ENCODE data around the gene TDRD10. TPM values are rescaled to one million over a fixed set of nuclear protein-coding genes. Genes with fewer than 3 reads are reported as not detected.
"Not testable (repeated sequence)": the region's sequence is repeated elsewhere in the genome, so short reads cannot be mapped to it uniquely, and the experiment has no call there.

Gene TDRD10
- total and polyA plus RNA-seq, 8 donors, result 0.13 to 4.7 (median 0.39) TPM

DNA sequence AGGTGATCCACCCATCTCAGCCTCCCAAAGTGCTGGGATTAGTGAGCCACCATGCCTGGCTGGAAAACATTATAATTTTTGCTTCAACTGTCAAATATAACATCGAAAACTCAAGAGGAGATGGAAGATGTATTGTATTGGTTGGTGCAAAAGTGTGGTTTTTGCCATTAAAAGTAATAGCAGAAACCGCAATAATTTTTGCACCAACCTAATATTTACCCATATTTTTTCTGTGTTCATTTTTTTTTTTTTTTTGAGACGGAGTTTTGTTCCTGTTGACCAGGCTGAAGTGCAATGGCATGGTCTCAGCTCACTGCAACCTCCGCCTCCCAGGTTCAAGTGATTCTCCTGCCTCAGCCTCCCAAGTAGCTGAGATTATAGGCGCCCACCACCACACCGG, 27.3 kb downstream of the TDRD10 start:
- no peak overlapping the region for H3K27ac ChIP-seq
- no peak for ATAC-seq
- intact Hi-C loops (cut with DNase I), result no loop called here

DNA sequence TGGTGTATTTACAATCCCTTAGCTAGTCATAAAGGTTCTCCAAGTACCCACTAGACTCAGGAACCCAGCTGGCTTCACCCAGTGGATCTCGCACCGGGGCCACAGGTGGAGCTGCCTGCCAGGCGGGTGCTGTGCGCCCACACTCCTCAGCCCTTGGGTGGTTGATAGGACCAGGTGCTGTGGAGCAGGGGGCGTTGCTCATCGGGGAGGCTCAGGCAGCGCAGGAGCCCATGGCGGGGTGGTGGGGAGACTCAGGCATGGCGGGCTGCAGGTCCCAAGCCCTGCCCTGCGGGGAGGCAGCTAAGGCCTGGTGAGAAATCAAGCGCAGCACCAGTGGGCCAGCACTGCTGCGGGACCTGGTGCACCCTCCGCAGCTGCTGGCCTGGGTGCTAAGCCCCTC, 29.9 kb downstream of the TDRD10 start:
- FAIRE-seq; ATAC-seq; H3K4me1 ChIP-seq; H3K4me3 ChIP-seq; H3K36me3 ChIP-seq; H3K27me3 ChIP-seq; H3K27ac ChIP-seq; intact Hi-C loops (cut with DNase I); H3K9me3 ChIP-seq: not testable (repeated sequence)
- 93 to 98% methylated on average over 9 to 13 of the region's 13 CpGs for WGBS, 2 donors
- DNase-seq, result peak in 1 of 6 donors; percentile 51

More for the DNA sequence above, 27.3 kb downstream of the TDRD10 start:
- H3K4me1 ChIP-seq, result no peaks in the 10 kb centered on the region
- no peaks in the 10 kb centered on the region for H3K36me3 ChIP-seq
- TF ChIP-seq, protein P1, sequence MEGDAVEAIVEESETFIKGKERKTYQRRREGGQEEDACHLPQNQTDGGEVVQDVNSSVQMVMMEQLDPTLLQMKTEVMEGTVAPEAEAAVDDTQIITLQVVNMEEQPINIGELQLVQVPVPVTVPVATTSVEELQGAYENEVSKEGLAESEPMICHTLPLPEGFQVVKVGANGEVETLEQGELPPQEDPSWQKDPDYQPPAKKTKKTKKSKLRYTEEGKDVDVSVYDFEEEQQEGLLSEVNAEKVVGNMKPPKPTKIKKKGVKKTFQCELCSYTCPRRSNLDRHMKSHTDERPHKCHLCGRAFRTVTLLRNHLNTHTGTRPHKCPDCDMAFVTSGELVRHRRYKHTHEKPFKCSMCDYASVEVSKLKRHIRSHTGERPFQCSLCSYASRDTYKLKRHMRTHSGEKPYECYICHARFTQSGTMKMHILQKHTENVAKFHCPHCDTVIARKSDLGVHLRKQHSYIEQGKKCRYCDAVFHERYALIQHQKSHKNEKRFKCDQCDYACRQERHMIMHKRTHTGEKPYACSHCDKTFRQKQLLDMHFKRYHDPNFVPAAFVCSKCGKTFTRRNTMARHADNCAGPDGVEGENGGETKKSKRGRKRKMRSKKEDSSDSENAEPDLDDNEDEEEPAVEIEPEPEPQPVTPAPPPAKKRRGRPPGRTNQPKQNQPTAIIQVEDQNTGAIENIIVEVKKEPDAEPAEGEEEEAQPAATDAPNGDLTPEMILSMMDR (IDR thresholded peaks at IDR 0.05), result no peak
- no peak overlapping the region for H3K4me3 ChIP-seq
- no peak for DNase-seq
- H3K9me3 ChIP-seq, result no peaks in the 10 kb centered on the region
- 77 to 82% methylated on average over 6 of the region's 6 CpGs for WGBS, 2 donors
- no peaks in the 10 kb centered on the region for H3K27me3 ChIP-seq
- FAIRE-seq, result no peak

DNA sequence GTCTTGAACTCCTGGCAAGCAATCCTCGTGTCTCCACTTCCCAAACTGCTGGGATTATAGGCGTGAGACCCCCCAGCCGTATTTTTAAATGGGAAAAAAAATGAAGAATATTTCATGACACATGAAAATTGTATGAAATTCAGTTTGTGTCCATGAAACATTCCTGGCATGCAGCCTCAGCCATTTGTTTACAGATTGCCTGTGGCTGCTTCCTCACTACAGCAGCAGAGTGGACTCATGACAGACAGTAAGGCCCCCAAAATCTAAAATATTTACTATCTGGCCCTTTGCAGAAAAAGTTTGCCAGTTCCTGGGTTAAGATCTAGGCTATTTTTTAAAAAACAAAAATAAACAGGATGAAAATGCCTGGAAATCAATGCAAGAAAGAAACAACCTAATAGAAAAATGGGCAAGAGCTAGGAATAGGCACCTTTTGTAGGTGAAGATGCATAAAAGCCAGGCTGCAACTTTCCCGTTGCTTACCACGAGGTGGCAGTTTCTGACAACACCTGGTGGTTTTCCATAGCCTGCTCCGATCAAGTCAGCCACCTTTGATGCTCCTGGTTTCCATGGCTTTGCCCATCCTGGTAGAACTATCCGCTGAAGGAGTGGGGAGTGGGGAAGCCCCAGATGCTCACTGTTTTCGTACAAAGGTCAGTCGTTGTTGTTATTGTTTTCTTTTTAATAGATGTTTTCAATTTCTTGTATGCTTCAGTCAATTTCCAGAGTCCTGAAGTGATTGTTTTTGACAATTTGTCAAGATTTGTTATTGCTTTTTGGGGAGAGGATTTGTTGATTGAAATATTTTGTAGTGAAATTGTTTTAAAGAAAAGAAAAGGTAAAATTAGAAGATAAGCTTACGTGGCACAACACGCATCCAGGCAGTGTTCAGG, 32.2 kb downstream of the TDRD10 start:
- H3K4me3 ChIP-seq, result no peak overlapping the region
- peak; percentile 83 to 95 (median 89) for ATAC-seq
- TF ChIP-seq, protein P1 (IDR thresholded peaks at IDR 0.05), result peak in 2 of 4 donors; percentile 23 to 45
- intact Hi-C loops (cut with DNase I), result no loop called here
- H3K36me3 ChIP-seq, result no peaks in the 10 kb centered on the region
- FAIRE-seq, result no peak
- H3K4me1 ChIP-seq, result no peaks in the 10 kb centered on the region
- no peaks in the 10 kb centered on the region for H3K27me3 ChIP-seq
- no peak overlapping the region for H3K27ac ChIP-seq
- no peaks in the 10 kb centered on the region for H3K9me3 ChIP-seq
- peak in 3 of 6 donors; percentile 28 to 73 (median 36) for DNase-seq
- WGBS, 2 donors, result 32 to 39% methylated on average over 11 of the region's 11 CpGs

DNA sequence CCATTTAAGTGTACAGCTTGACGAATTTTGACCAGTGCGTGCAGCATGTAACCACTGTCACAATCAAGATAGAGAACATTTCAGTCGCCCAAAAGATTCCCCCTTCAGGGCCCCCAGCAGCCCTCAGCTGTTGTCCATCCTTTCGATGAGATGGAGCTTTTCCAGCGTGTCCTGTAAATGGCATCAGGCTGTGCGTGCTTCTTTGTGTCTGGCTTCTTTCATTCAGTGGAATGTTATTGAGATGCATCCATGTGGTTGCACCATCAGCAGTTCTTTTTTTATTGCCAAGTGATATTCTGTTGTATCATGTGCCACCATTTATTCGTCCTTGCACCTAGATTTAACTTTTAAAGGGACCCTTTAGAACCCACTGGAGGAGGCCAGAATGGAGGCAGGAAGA, 34.6 kb downstream of the TDRD10 start:
- Histone ChIP-seq H3K4me3 (no peak overlapping the region), H3K27ac (no peak overlapping the region), H3K27me3 (no peaks in the 10 kb centered on the region), H3K4me1 (no peaks in the 10 kb centered on the region), H3K36me3 (no peaks in the 10 kb centered on the region), H3K9me3 (no peaks in the 10 kb centered on the region)
- ATAC-seq (no peak), DNase-seq (no peak), FAIRE-seq (no peak)
- WGBS, 2 donors, result 64 to 77% methylated on average over 7 of the region's 7 CpGs
- TF ChIP-seq, protein P1 (IDR thresholded peaks at IDR 0.05), result no peak
- intact Hi-C loops (cut with DNase I), result no loop called here

DNA sequence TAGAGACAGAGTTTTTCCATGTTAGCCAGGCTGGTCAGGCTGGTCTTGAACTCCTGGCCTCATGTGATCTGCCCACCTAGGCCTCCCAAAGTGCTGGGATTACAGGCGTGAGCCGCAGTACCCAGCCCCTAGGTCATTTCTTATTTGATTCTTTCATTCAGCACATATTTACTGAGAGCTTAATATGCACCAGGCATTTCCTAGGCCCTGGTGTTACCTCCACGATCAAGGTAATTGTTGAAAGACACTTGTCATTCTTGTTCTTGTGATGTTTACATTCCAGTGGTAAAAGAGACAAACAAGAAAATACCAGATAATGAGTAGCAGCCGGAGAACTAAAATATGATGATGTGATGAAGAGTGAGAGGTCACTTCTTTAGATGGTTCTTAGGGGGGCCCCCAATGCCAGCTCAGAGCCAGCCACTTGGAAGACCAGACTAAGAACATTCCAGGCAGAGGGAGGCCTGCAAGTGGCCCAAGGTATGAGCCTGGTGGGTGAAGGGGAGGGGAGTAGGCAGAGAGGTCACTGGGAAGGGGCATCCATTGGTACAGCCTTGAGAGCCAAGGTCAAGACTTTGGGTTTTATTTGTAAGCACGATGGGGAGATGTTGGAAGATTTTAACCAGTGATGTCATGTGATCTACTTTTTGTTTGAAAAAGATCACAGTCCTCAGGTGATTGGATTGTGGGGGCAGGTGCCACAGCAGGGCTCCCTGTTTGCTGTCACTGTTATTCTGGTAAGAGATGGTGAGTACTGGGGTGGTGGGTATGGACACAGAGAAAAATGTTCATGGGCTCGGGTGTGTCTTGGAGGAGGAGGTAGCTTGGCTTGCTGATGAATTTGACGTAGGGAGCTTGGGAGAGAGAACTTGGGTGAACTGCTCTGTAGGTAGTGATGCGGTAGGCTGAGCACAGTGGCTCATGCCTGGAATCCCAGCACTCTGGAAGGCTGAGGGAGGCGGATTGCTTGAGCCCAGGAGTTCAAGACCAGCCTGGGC, 37.8 kb downstream of the TDRD10 start:
- H3K27ac ChIP-seq, result no peak overlapping the region
- TF ChIP-seq, protein P1 (IDR thresholded peaks at IDR 0.05), result no peak
- no peak for ATAC-seq
- no peaks in the 10 kb centered on the region for H3K9me3 ChIP-seq
- H3K27me3 ChIP-seq, result no peaks in the 10 kb centered on the region
- no peaks in the 10 kb centered on the region for H3K4me1 ChIP-seq
- intact Hi-C loops (cut with DNase I), result no loop called here
- WGBS, 2 donors, result 73 to 77% methylated on average over 9 of the region's 9 CpGs
- FAIRE-seq, result no peak
- H3K36me3 ChIP-seq, result no peaks in the 10 kb centered on the region
- H3K4me3 ChIP-seq, result no peak overlapping the region
- peak in 1 of 6 donors; percentile 27 for DNase-seq

Measured in pancreas (tissue), 10 donors.